SJCRH30 (cell line): ENCODE measurements around the gene CLSTN2. TPM values are rescaled to one million over a fixed set of nuclear protein-coding genes. Genes with fewer than 3 reads are reported as not detected.

Experiments used
- DNase-seq, 2 experiments: peaks; one replicate each; pipeline ENCODE4 v3.0.0-alpha.2; 2015 to 2020
- H3K27ac ChIP-seq: fragments of 250-450 bp; sonication (Bioruptor Pico); 2 replicates; pipeline ENCODE4 v1.5.1; 2020; ENCODE audit warnings: mild to moderate bottlenecking, moderate library complexity
- H3K27me3 ChIP-seq: fragments of 250-450 bp; sonication (Bioruptor Pico); 2 replicates; pipeline ENCODE4 v1.5.1; 2020; ENCODE audit warnings: mild to moderate bottlenecking, moderate library complexity
- H3K36me3 ChIP-seq: fragments of 250-450 bp; sonication (Bioruptor Pico); 2 replicates; pipeline ENCODE4 v1.5.1; 2020; ENCODE audit warnings: mild to moderate bottlenecking, moderate library complexity
- H3K4me1 ChIP-seq: fragments of 250-450 bp; sonication (Bioruptor Pico); 2 replicates; pipeline ENCODE4 v1.5.1; 2020; ENCODE audit warnings: mild to moderate bottlenecking, moderate library complexity
- H3K4me3 ChIP-seq: fragments of 250-450 bp; sonication (Bioruptor Pico); 2 replicates; pipeline ENCODE4 v1.5.1; 2020; ENCODE audit warnings: mild to moderate bottlenecking, moderate library complexity
- H3K9me3 ChIP-seq: fragments of 250-450 bp; sonication (Bioruptor Pico); replicated peaks from 2 replicates; pipeline ENCODE4 v1.5.1; 2020; ENCODE audit warnings: mild to moderate bottlenecking, moderate library complexity
- total RNA-seq: library from RNA; depleted of rRNA; stranded (reverse); fragments of >200 nt; shearing (Covaris generic); gene quantifications from 2 replicates; pipeline ENCODE4 v1.2.3, GENCODE V29; 2014

CLSTN2 gene
- total RNA-seq, 1 experiment from 2014 or later = 10.0 TPM

DNA sequence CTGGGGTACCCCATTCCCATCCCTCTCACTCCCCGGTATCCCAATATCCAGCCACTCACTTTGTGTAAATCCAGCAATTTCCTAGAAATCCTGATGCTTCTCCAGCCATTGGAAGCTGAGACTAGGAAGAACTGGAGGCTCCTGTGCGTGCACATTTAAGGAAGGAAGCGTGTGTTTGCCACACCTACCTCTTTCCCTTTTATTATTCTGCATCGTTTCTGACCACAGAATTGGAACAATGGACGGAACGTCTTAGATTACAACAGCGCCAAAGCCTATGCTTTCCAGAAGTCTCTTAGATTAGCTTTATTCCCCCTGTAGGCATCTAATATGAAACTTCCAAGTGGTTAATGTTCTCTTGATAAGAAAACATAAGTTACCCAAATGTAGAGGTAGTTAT is 508.1 kb downstream of the CLSTN2 start:
- Histone ChIP-seq H3K27me3 (no peaks in the 10 kb centered on the region), H3K9me3 (no peaks in the 10 kb centered on the region), H3K4me1 (no peaks in the 10 kb centered on the region), H3K27ac (no peak overlapping the region), H3K4me3 (no peak overlapping the region), H3K36me3 (no peaks in the 10 kb centered on the region)
- no peak for DNase-seq

DNA sequence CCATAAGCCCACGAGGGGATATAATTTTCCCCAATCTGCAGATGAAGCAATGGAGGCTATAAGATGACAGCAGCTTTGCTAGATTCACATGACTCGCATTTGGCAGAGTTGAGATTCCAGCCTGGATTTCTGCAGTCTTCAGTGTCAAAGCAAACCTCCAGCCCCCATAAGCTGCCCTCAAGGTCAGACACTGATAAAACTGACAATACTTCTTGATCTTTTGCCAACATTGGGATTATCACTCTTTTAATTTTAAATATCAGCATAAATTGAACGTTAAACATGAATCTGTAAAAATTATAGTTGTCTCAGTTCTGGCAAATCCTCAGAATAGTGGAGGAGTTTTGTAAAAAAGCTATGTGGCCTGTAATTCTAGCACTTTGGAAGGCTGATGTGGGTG is 508.8 kb downstream of the CLSTN2 start:
- Histone ChIP-seq H3K4me1 (no peaks in the 10 kb centered on the region), H3K27me3 (no peaks in the 10 kb centered on the region), H3K27ac (no peak overlapping the region), H3K36me3 (no peaks in the 10 kb centered on the region), H3K9me3 (no peaks in the 10 kb centered on the region), H3K4me3 (no peak overlapping the region)
- no peak for DNase-seq

- no peak overlapping the region for H3K4me3 ChIP-seq
- no peak overlapping the region for H3K27ac ChIP-seq
- H3K9me3 ChIP-seq = no peaks in the 10 kb centered on the region
- no peaks in the 10 kb centered on the region for H3K4me1 ChIP-seq
- DNase-seq = no peak
- no peaks in the 10 kb centered on the region for H3K27me3 ChIP-seq
- no peaks in the 10 kb centered on the region for H3K36me3 ChIP-seq
Observed at GRCh38 chr3:140446734-140447133, 511.7 kb downstream of the CLSTN2 start.

- Histone ChIP-seq H3K4me3 (no peak overlapping the region), H3K4me1 (no peaks in the 10 kb centered on the region), H3K36me3 (no peaks in the 10 kb centered on the region), H3K27ac (no peak overlapping the region), H3K9me3 (no peaks in the 10 kb centered on the region), H3K27me3 (no peaks in the 10 kb centered on the region)
- no peak for DNase-seq
Observed at GRCh38 chr3:140447136-140447535, 512.2 kb downstream of the CLSTN2 start.

- no peaks in the 10 kb centered on the region for H3K4me1 ChIP-seq
- no peak overlapping the region for H3K27ac ChIP-seq
- no peaks in the 10 kb centered on the region for H3K27me3 ChIP-seq
- no peaks in the 10 kb centered on the region for H3K9me3 ChIP-seq
- H3K36me3 ChIP-seq = no peaks in the 10 kb centered on the region
- H3K4me3 ChIP-seq = no peak overlapping the region
- no peak for DNase-seq
Observed at GRCh38 chr3:140448001-140448400, 513.0 kb downstream of the CLSTN2 start.

GRCh38 chr3:140449413-140450256 is 514.6 kb downstream of the CLSTN2 start:
- Histone ChIP-seq H3K4me1 (no peaks in the 10 kb centered on the region), H3K36me3 (no peaks in the 10 kb centered on the region), H3K27ac (no peak overlapping the region), H3K27me3 (no peaks in the 10 kb centered on the region), H3K4me3 (no peak overlapping the region), H3K9me3 (no peaks in the 10 kb centered on the region)
- no peak for DNase-seq

DNA sequence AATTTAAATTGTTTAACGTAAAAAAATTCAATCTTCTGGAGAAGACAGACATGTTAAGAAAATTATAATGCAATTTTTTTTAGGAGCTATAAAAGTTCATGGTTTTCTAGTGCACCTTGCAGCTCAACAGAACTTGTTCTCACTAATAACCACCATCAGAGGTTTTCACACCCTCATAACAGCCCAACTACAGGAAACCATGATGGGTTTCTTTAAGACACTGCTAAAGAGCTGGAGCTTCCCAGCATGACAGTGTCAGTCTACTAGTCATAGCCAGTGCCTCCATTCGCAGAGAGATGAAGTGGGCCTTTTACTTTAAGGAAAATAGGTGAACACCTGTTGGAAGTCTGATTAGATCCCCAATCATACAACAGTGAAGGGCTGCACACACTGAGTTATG is 518.8 kb downstream of the CLSTN2 start:
- H3K27ac ChIP-seq = no peak overlapping the region
- no peaks in the 10 kb centered on the region for H3K4me1 ChIP-seq
- H3K9me3 ChIP-seq = no peaks in the 10 kb centered on the region
- no peaks in the 10 kb centered on the region for H3K27me3 ChIP-seq
- H3K4me3 ChIP-seq = no peak overlapping the region
- no peak for DNase-seq
- H3K36me3 ChIP-seq = no peaks in the 10 kb centered on the region

- H3K4me3 ChIP-seq = no peak overlapping the region
- H3K4me1 ChIP-seq = no peaks in the 10 kb centered on the region
- DNase-seq = peak; percentile 49 to 52
- no peaks in the 10 kb centered on the region for H3K27me3 ChIP-seq
- no peaks in the 10 kb centered on the region for H3K9me3 ChIP-seq
- no peak overlapping the region for H3K27ac ChIP-seq
- H3K36me3 ChIP-seq = no peaks in the 10 kb centered on the region
Observed at GRCh38 chr3:140455521-140456214, 520.7 kb downstream of the CLSTN2 start.

- H3K27me3 ChIP-seq = no peaks in the 10 kb centered on the region
- H3K4me3 ChIP-seq = no peak overlapping the region
- H3K9me3 ChIP-seq = no peaks in the 10 kb centered on the region
- DNase-seq = no peak
- no peaks in the 10 kb centered on the region for H3K36me3 ChIP-seq
- no peak overlapping the region for H3K27ac ChIP-seq
- H3K4me1 ChIP-seq = no peaks in the 10 kb centered on the region
Observed at GRCh38 chr3:140456974-140457373, 522.0 kb downstream of the CLSTN2 start.

DNA sequence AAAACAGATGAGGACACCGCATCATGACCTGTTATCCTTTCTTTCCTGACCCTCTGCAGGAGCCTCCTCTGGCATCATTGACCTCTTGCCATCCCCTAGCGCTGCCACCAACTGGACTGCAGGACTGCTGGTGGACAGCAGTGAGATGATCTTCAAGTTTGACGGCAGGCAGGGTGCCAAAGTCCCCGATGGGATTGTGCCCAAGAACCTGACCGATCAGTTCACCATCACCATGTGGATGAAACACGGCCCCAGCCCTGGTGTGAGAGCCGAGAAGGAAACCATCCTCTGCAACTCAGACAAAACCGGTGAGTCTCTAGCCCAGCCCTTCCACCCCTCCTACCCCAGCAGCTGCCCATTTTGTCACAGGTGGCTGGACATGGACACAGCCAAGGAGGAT is 524.5 kb downstream of the CLSTN2 start:
- Histone ChIP-seq H3K27ac (no peak overlapping the region), H3K9me3 (no peaks in the 10 kb centered on the region), H3K4me1 (no peaks in the 10 kb centered on the region), H3K36me3 (no peaks in the 10 kb centered on the region), H3K4me3 (no peak overlapping the region), H3K27me3 (no peaks in the 10 kb centered on the region)
- no peak for DNase-seq

DNA sequence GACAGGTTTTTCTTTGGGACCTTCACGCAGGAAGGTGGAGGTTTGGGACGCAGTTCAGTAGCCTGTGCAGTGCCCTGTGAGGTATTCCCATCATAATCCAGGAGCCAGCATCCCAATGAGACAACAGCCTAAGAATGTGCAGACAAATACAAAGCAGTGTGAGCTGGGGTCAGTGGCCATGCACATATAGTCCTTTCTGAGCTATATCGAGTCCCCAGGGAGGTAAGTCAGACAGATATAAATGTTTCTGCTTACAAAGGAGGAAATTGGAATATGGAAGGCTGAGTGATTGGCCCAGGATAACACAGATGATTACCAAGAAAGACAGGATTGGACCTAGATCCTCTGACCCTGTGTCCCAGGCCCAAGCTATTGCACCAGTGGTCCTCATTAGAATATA is 526.3 kb downstream of the CLSTN2 start:
- Histone ChIP-seq H3K27ac (no peak overlapping the region), H3K4me3 (no peak overlapping the region), H3K9me3 (no peaks in the 10 kb centered on the region)

DNA sequence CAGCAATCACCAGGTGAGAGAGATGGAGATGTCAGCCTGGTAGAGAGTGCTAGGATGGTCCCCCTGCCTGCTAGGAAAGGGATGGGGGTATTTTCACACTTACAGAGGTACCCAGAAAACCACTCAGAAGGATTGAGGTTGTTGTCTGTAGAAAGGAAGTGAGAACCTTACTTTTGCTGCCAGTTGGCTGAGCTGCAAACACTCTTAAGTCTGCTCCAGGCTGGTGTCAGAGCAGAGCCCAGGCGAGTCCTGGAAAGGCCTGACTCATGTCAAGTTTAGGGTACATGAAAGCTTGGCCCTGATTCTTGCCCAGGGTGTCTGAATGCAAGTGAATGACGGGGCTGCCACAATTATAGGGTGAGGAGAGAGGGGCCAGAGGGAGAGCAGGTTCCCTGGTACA is 528.4 kb downstream of the CLSTN2 start:
- H3K4me3 ChIP-seq = no peak overlapping the region
- no peaks in the 10 kb centered on the region for H3K4me1 ChIP-seq
- H3K27ac ChIP-seq = no peak overlapping the region
- no peaks in the 10 kb centered on the region for H3K9me3 ChIP-seq
- H3K27me3 ChIP-seq = no peaks in the 10 kb centered on the region
- DNase-seq = no peak
- H3K36me3 ChIP-seq = no peaks in the 10 kb centered on the region

More for the DNA sequence above, 526.3 kb downstream of the CLSTN2 start:
- Histone ChIP-seq H3K4me1 (no peaks in the 10 kb centered on the region), H3K36me3 (no peaks in the 10 kb centered on the region), H3K27me3 (no peaks in the 10 kb centered on the region)
- DNase-seq = no peak

DNA sequence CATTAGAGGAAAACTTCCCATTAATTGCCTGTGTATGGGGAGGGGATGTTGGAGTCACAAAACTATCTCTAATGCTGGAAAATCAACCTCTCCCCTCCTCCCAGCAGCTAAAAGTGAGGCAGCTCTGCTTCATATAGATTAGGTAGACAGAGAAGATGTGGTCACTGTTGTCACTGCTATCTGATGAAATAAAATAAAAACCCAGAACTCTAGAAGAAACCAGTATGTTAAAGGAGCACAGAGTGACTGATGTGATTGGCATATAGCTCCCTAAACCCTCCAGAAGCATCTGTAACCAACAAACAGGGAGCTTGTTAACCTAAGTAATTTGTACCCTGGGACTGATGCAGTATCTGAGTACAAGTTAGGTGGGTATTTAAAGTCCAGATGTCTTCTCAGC is 531.0 kb downstream of the CLSTN2 start:
- H3K9me3 ChIP-seq = no peaks in the 10 kb centered on the region
- no peaks in the 10 kb centered on the region for H3K27me3 ChIP-seq
- no peaks in the 10 kb centered on the region for H3K36me3 ChIP-seq
- H3K4me1 ChIP-seq = no peaks in the 10 kb centered on the region
- no peak overlapping the region for H3K4me3 ChIP-seq
- no peak overlapping the region for H3K27ac ChIP-seq
- DNase-seq = no peak

DNA sequence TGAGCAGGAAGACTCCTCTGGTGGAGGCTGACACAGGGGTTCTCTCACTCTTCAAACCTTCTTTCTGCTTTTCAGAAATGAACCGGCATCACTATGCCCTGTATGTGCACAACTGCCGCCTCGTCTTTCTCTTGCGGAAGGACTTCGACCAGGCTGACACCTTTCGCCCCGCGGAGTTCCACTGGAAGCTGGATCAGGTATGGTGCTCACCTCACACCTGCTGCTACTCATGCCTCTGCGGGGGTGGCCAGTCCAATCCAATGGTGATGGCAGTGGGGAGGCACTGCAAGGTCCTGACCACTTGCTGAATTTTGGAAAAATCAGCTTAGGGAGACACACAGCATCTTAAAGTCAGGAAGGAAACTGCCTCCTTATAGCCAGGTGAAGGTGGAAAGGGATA is 531.5 kb downstream of the CLSTN2 start:
- Histone ChIP-seq H3K27ac (no peak overlapping the region), H3K36me3 (no peaks in the 10 kb centered on the region), H3K9me3 (no peaks in the 10 kb centered on the region), H3K4me3 (no peak overlapping the region), H3K4me1 (no peaks in the 10 kb centered on the region), H3K27me3 (no peaks in the 10 kb centered on the region)
- no peak for DNase-seq

DNA sequence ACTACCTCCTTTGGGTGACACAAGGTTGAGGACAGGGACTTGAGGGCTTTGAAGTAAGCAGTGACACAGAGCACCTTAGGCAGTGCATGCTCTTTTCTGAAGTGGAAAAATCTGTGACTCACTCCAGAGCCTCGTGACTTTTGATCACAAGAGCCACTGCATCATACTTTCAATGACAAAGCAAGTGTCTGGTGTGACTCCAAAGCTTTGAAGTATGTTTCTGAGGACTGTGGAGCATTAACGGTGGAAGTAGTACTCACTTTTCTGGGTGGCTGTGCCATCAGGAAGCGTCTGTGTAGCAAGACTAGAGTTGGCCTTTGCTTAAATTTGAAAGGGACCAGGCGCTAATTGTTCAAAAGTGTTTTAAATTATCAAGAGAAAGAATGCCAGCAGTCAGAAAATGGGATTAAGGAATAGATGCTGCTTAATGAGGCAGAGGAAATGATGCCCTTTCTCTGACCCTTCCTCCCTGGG is 532.2 kb downstream of the CLSTN2 start:
- no peaks in the 10 kb centered on the region for H3K9me3 ChIP-seq
- DNase-seq = no peak
- no peaks in the 10 kb centered on the region for H3K4me1 ChIP-seq
- no peak overlapping the region for H3K4me3 ChIP-seq
- H3K27me3 ChIP-seq = no peaks in the 10 kb centered on the region
- H3K36me3 ChIP-seq = no peaks in the 10 kb centered on the region
- H3K27ac ChIP-seq = no peak overlapping the region
